ENCODE measurements around the gene FOXK1. TPM values are rescaled to one million over a fixed set of nuclear protein-coding genes. Genes with fewer than 3 reads are reported as not detected.

Gene FOXK1
- total RNA-seq, 2 experiments from 2014 or later = 38.5 to 39.6 TPM

GRCh38 chr7:4718075-4718474 is 36.0 kb downstream of the FOXK1 start:
- no peaks in the 10 kb centered on the region for H3K27me3 Mint-ChIP-seq
- H3K27ac Mint-ChIP-seq = no peak overlapping the region
- ChIA-PET POLR2A (interaction anchor here (1.5 kb wide), 1 partner anchor 8 kb away, joined by 4 read pairs; no protein-coding TSS in a partner anchor), CTCF (interaction anchor here (0.6 kb wide), 1 partner anchor 368 kb away, joined by 3 read pairs; no protein-coding TSS in a partner anchor)
- TF ChIP-seq, protein P1, sequence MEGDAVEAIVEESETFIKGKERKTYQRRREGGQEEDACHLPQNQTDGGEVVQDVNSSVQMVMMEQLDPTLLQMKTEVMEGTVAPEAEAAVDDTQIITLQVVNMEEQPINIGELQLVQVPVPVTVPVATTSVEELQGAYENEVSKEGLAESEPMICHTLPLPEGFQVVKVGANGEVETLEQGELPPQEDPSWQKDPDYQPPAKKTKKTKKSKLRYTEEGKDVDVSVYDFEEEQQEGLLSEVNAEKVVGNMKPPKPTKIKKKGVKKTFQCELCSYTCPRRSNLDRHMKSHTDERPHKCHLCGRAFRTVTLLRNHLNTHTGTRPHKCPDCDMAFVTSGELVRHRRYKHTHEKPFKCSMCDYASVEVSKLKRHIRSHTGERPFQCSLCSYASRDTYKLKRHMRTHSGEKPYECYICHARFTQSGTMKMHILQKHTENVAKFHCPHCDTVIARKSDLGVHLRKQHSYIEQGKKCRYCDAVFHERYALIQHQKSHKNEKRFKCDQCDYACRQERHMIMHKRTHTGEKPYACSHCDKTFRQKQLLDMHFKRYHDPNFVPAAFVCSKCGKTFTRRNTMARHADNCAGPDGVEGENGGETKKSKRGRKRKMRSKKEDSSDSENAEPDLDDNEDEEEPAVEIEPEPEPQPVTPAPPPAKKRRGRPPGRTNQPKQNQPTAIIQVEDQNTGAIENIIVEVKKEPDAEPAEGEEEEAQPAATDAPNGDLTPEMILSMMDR (IDR thresholded peaks at IDR 0.05) = no peak
- H3K4me1 Mint-ChIP-seq (ENCODE audit: low read depth) = peaks cover 42% of the 10 kb centered on the region
- no peak for ATAC-seq
- peaks cover 13% of the 10 kb centered on the region for H3K36me3 Mint-ChIP-seq (ENCODE audit: low read depth)
- H3K4me3 Mint-ChIP-seq = no peak overlapping the region
- intact Hi-C loops (cut with micrococcal nuclease) = no loop called here
- no peak for DNase-seq
- H3K9me3 Mint-ChIP-seq = no peaks in the 10 kb centered on the region

DNA sequence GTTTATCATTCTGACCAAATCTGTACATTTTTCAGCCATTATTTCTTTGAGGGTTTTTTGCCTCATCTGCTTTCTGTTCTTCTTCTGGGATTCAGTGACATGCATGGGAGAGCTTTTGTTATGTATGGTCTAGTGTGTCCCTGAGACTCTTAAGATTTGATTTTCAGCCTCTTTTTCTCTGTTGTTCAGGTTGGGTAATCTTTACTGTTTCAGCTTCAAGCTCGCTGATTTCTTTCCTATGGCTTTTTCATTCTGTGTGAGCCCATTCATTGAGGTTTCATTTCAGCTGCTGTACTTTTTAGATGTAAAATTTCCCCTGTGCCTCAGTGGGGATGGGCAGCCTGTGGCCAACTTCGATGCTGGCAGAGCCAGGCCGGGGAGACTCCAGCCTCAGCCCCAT is 38.1 kb downstream of the FOXK1 start:
- Mint-ChIP-seq H3K36me3 (ENCODE audit: low read depth) (peaks cover 11% of the 10 kb centered on the region), H3K27ac (peak overlapping the region; percentile 18), H3K9me3 (no peaks in the 10 kb centered on the region), H3K4me3 (no peak overlapping the region), H3K27me3 (no peaks in the 10 kb centered on the region), H3K4me1 (ENCODE audit: low read depth) (peaks cover 44% of the 10 kb centered on the region)
- ATAC-seq = no peak
- ChIA-PET POLR2A (interaction anchor here (0.9 to 1.0 kb wide), 2 partner anchors 8 to 15 kb away, joined by 3 read pairs; no protein-coding TSS in a partner anchor), CTCF (interaction anchor here (1.0 to 1.1 kb wide), 2 partner anchors 25 to 27 kb away, joined by 3 to 4 read pairs; no protein-coding TSS in a partner anchor)
- DNase-seq = no peak
- TF ChIP-seq, protein P1 (IDR thresholded peaks at IDR 0.05) = no peak
- intact Hi-C loops (cut with micrococcal nuclease) = no loop called here

DNA sequence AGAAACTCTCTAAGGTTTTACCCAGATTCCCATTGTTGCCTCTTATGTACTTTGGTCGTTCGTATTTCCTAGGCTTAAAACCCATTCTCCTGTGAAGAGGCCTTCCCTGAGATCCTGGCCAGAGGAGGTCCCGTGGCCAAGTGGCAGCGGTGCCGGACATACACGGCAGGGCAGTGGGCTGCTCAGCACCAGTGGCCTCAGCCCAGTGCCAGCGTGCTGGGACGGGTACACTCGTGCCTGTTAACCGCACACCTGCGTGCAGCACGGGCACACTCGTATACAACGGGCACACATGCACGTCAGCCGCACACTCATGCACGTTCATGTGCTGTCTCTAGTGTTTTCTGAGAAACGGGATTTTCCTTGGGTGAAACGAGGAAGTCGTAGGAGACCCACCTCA is 40.2 kb downstream of the FOXK1 start:
- no peak overlapping the region for H3K4me3 Mint-ChIP-seq
- H3K27me3 Mint-ChIP-seq = no peaks in the 10 kb centered on the region
- H3K36me3 Mint-ChIP-seq (ENCODE audit: low read depth) = peaks cover 8% of the 10 kb centered on the region
- intact Hi-C loops (cut with micrococcal nuclease) = no loop called here
- no peak overlapping the region for H3K27ac Mint-ChIP-seq
- peaks cover 51% of the 10 kb centered on the region for H3K4me1 Mint-ChIP-seq (ENCODE audit: low read depth)
- DNase-seq = no peak
- ChIA-PET CTCF (no interaction called here), POLR2A (no interaction called here)
- no peak for ATAC-seq
- TF ChIP-seq, protein P1 (IDR thresholded peaks at IDR 0.05) = no peak
- no peaks in the 10 kb centered on the region for H3K9me3 Mint-ChIP-seq

GRCh38 chr7:4722960-4723630 is 41.0 kb downstream of the FOXK1 start:
- ATAC-seq = no peak
- TF ChIP-seq, protein P1 (IDR thresholded peaks at IDR 0.05) = no peak
- POLR2A ChIA-PET = interaction anchor here (0.9 to 1.5 kb wide), 3 partner anchors 12 to 81 kb away, joined by 3 to 4 read pairs (median 4); no protein-coding TSS in a partner anchor
- Mint-ChIP-seq H3K4me1 (ENCODE audit: low read depth) (peaks cover 51% of the 10 kb centered on the region), H3K4me3 (no peak overlapping the region), H3K27ac (no peak overlapping the region), H3K36me3 (ENCODE audit: low read depth) (peaks cover 8% of the 10 kb centered on the region), H3K9me3 (no peaks in the 10 kb centered on the region), H3K27me3 (no peaks in the 10 kb centered on the region)
- intact Hi-C loops (cut with micrococcal nuclease) = no loop called here
- no peak for DNase-seq
- CTCF ChIA-PET = interaction anchor here (0.8 to 3.0 kb wide), 3 partner anchors 10 to 81 kb away, joined by 3 to 13 read pairs (median 3); no protein-coding TSS in a partner anchor

- Mint-ChIP-seq H3K9me3 (no peaks in the 10 kb centered on the region), H3K4me1 (ENCODE audit: low read depth) (peaks cover 58% of the 10 kb centered on the region), H3K27me3 (no peaks in the 10 kb centered on the region), H3K36me3 (ENCODE audit: low read depth) (peaks cover 4% of the 10 kb centered on the region), H3K27ac (peak overlapping the region; percentile 88), H3K4me3 (peak overlapping the region; percentile 74)
- intact Hi-C loops (cut with micrococcal nuclease) = no loop called here
- ChIA-PET POLR2A (interaction anchor here (0.5 to 3.5 kb wide), 13 partner anchors 9 to 83 kb away, joined by 3 to 16 read pairs (median 4); partner anchors contain the start of gene AP5Z1), CTCF (interaction anchor here (0.8 to 3.0 kb wide), 5 partner anchors 9 to 27 kb away, joined by 3 to 13 read pairs (median 4); no protein-coding TSS in a partner anchor)
- peak; percentile 9 for ATAC-seq
- DNase-seq = no peak
- TF ChIP-seq, protein P1 (IDR thresholded peaks at IDR 0.05) = no peak
Measured at GRCh38 chr7:4724648-4725013, 42.5 kb downstream of the FOXK1 start.
